H9 (cell line): ENCODE results near the gene RERG. TPM values are rescaled to one million over a fixed set of nuclear protein-coding genes. Genes with fewer than 3 reads are reported as not detected.

Experiments
- DNase-seq: peaks from one replicate; pipeline ENCODE4 v3.0.0-alpha.2; 2017
- H2AFZ ChIP-seq: one replicate; pipeline ENCODE4 v1.6.1; 2013; ENCODE audit warnings: mild to moderate bottlenecking, low read length, control low read depth, moderate library complexity
- H2AK5ac ChIP-seq: 2 replicates; pipeline ENCODE4 v1.6.1; 2013; ENCODE audit warnings: low read length, control low read depth, mixed read lengths; ENCODE audit not compliant: insufficient read length
- H2BK120ac ChIP-seq: one replicate; pipeline ENCODE4 v1.6.1; 2013; ENCODE audit warnings: low read depth, mild to moderate bottlenecking, low read length, control low read depth, inconsistent platforms; ENCODE audit not compliant: poor library complexity, severe bottlenecking
- H2BK12ac ChIP-seq: 2 replicates; pipeline ENCODE4 v1.6.1; 2013; ENCODE audit warnings: low read length, control low read depth, mixed read lengths, low read depth; ENCODE audit not compliant: insufficient read length
- H2BK15ac ChIP-seq: 2 replicates; pipeline ENCODE4 v1.6.1; 2013; ENCODE audit warnings: low read depth, low read length, control low read depth
- H2BK20ac ChIP-seq: one replicate; pipeline ENCODE4 v1.6.1; 2013; ENCODE audit warnings: low read depth, mild to moderate bottlenecking, low read length, control low read depth, inconsistent platforms; ENCODE audit not compliant: poor library complexity, severe bottlenecking
- H2BK5ac ChIP-seq: 2 replicates; pipeline ENCODE4 v1.6.1; 2013; ENCODE audit warnings: low read length, control low read depth, mixed read lengths; ENCODE audit not compliant: insufficient read length
- H3K14ac ChIP-seq: 2 replicates; pipeline ENCODE4 v1.6.1; 2013; ENCODE audit warnings: low read length, control low read depth; ENCODE audit not compliant: insufficient read depth
- H3K18ac ChIP-seq: 2 replicates; pipeline ENCODE4 v1.6.1; 2013; ENCODE audit warnings: low read depth, mild to moderate bottlenecking, mixed read lengths, low read length, control low read depth; ENCODE audit not compliant: insufficient read length
- H3K23ac ChIP-seq: 2 replicates; pipeline ENCODE4 v1.6.1; 2013; ENCODE audit warnings: low read length, control low read depth, mixed read lengths, low read depth; ENCODE audit not compliant: insufficient read length
- H3K23me2 ChIP-seq: 2 replicates; pipeline ENCODE4 v1.6.1; 2013; ENCODE audit warnings: low read depth, mild to moderate bottlenecking, mixed read lengths, low read length, control low read depth; ENCODE audit not compliant: insufficient read length, poor library complexity, severe bottlenecking
- H3K27ac ChIP-seq: 2 replicates; pipeline ENCODE4 v1.5.1; 2013; ENCODE audit warnings: low read length, control low read depth, mixed read lengths, low read depth; ENCODE audit not compliant: insufficient read length
- H3K27me3 ChIP-seq: 2 replicates; pipeline ENCODE4 v1.6.1; 2013; ENCODE audit warnings: low read length, control low read depth, inconsistent platforms; ENCODE audit not compliant: insufficient read depth
- H3K4ac ChIP-seq: 2 replicates; pipeline ENCODE4 v1.6.1; 2013; ENCODE audit warnings: low read depth, mild to moderate bottlenecking, control low read depth, inconsistent platforms, low read length, moderate library complexity
- H3K4me1 ChIP-seq: 2 replicates; pipeline ENCODE4 v1.6.1; 2013; ENCODE audit warnings: low read length, control low read depth, inconsistent platforms; ENCODE audit not compliant: insufficient read depth
- H3K4me2 ChIP-seq: 2 replicates; pipeline ENCODE4 v1.6.1; 2013; ENCODE audit warnings: low read length, control low read depth, mixed read lengths; ENCODE audit not compliant: insufficient read length, insufficient read depth
- H3K56ac ChIP-seq: 2 replicates; pipeline ENCODE4 v1.6.1; 2013; ENCODE audit warnings: low read depth, mild to moderate bottlenecking, mixed read lengths, low read length, control low read depth; ENCODE audit not compliant: insufficient read length
- H3K79me1 ChIP-seq: 2 replicates; pipeline ENCODE4 v1.6.1; 2013; ENCODE audit warnings: low read depth, mild to moderate bottlenecking, moderate library complexity, low read length, control low read depth, inconsistent platforms; ENCODE audit not compliant: insufficient read depth, poor library complexity, severe bottlenecking
- H3K79me2 ChIP-seq: 2 replicates; pipeline ENCODE4 v1.6.1; 2013; ENCODE audit warnings: low read length, control low read depth, inconsistent platforms; ENCODE audit not compliant: insufficient read depth
- H3K9ac ChIP-seq: 2 replicates; pipeline ENCODE4 v1.6.1; 2013; ENCODE audit warnings: low read length, control low read depth, mixed read lengths; ENCODE audit not compliant: insufficient read length; ENCODE audit errors: extremely low read depth
- H3K9me3 ChIP-seq: one replicate; pipeline ENCODE4 v1.6.1; 2013; ENCODE audit warnings: low read depth, low read length, inconsistent platforms; ENCODE audit not compliant: control insufficient read depth
- H3T11ph ChIP-seq: one replicate; pipeline ENCODE4 v1.6.1; 2013; ENCODE audit warnings: mild to moderate bottlenecking, low read length, control low read depth, inconsistent platforms
- H4K20me1 ChIP-seq: one replicate; pipeline ENCODE4 v1.6.1; 2013; ENCODE audit not compliant: control insufficient read depth, insufficient read length, insufficient read depth
- H4K5ac ChIP-seq: 2 replicates; pipeline ENCODE4 v1.6.1; 2013; ENCODE audit warnings: low read depth, mild to moderate bottlenecking, mixed read lengths, low read length, control low read depth; ENCODE audit not compliant: insufficient read length
- H4K8ac ChIP-seq: replicated peaks from 2 replicates; pipeline ENCODE4 v1.6.1; 2013; ENCODE audit warnings: low read length, control low read depth, mixed read lengths, low read depth; ENCODE audit not compliant: insufficient read length
- H4K91ac ChIP-seq: 2 replicates; pipeline ENCODE4 v1.6.1; 2013; ENCODE audit warnings: low read depth, mild to moderate bottlenecking, moderate library complexity, mixed read lengths, low read length, control low read depth; ENCODE audit not compliant: insufficient read length
- H3K27ac Mint-ChIP-seq, 3 experiments: 2 replicates in 2 of 3; 3 replicates in 1 of 3; pipeline ENCODE4 v1.8.0; 2020 to 2021; ENCODE audit warnings: mixed read lengths in 3 of 3, mild to moderate bottlenecking in 1 of 3, moderate library complexity in 1 of 3
- H3K27me3 Mint-ChIP-seq: 2 replicates; pipeline ENCODE4 v1.8.0; 2021; ENCODE audit warnings: low read depth, mild to moderate bottlenecking, moderate library complexity, mixed read lengths
- H3K36me3 Mint-ChIP-seq, 3 experiments: 2 replicates in 2 of 3; 3 replicates in 1 of 3; pipeline ENCODE4 v1.8.0; 2020 to 2021; ENCODE audit warnings: low read depth in 3 of 3, mixed read lengths in 3 of 3; ENCODE audit not compliant: insufficient read depth in 1 of 3
- H3K4me1 Mint-ChIP-seq, 2 experiments: 2 replicates each; pipeline ENCODE4 v1.8.0; 2020; ENCODE audit warnings: mixed read lengths in 2 of 2
- H3K4me3 Mint-ChIP-seq, 2 experiments: 2 replicates in 1 of 2; 3 replicates in 1 of 2; pipeline ENCODE4 v1.8.0; 2020 to 2021; ENCODE audit warnings: mild to moderate bottlenecking in 2 of 2, mixed read lengths in 2 of 2, moderate library complexity in 1 of 2
- H3K9me3 Mint-ChIP-seq, 2 experiments: 2 replicates in 1 of 2; 3 replicates in 1 of 2; pipeline ENCODE4 v1.8.0; 2020; ENCODE audit warnings: mild to moderate bottlenecking in 2 of 2, mixed read lengths in 2 of 2, moderate library complexity in 1 of 2
- CTCF ChIP-seq: fragments of 200-600 bp; sonication (generic); conservative IDR thresholded peaks from 3 replicates; pipeline ENCODE4 v1.8.0; 2021; ENCODE audit warnings: antibody characterized with exemption, mild to moderate bottlenecking
- WGBS: extraction: QIAGEN DNeasy Blood & Tissue Kit; methylation state at CpG from one replicate; pipeline ENCODE4 v1.1.7; 2013; ENCODE audit warnings: missing lambda C conversion rate, low lambda C conversion rate, mixed read lengths; ENCODE audit not compliant: insufficient read length; ENCODE audit errors: extremely low coverage; 5-methylcytosine and 5-hydroxymethylcytosine counted together
- total RNA-seq: library from RNA; stranded (reverse); gene quantifications from 2 replicates; pipeline ENCODE4 v1.2.1, GENCODE V29; 2021

Gene RERG
- total RNA-seq, 1 experiment from 2014 or later: not detected

DNA sequence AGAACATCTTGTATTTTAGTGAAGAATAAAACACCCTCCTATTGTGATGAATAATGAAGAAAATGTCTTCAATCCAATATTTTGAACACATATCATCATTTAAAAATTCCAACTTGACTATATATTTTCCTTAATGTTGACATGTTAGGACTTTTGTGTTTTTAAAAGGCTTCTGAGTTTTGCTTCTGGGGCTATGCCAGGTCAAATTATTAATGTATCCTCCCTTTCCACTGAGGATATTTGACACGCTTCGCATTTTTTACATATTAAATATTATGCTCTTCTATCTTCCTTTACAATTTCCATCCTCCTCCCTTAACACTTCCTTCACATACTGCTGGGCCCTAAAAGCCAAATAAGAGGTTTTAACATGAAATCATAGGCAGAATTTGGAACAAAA, 20.6 kb downstream of the RERG start:
- no peak overlapping the region for H3K4ac ChIP-seq
- H3K23me2 ChIP-seq: no peaks in the 10 kb centered on the region
- H2BK15ac ChIP-seq: no peak overlapping the region
- no peak overlapping the region for H4K5ac ChIP-seq
- no peak overlapping the region for H3K9ac ChIP-seq
- no peak overlapping the region for H2BK20ac ChIP-seq
- Mint-ChIP-seq H3K9me3 (no peaks in the 10 kb centered on the region), H3K4me3 (no peak overlapping the region), H3K27ac (no peak overlapping the region), H3K4me1 (peaks cover 0 to 4% of the 10 kb centered on the region in 2 experiments; a peak in 2 of 4 replicates), H3K27me3 (no peaks in the 10 kb centered on the region), H3K36me3 (no peaks in the 10 kb centered on the region)
- no peak overlapping the region for H3K56ac ChIP-seq
- TF ChIP-seq CTCF: no peak
- H3K4me1 ChIP-seq: no peaks in the 10 kb centered on the region
- H2BK120ac ChIP-seq: no peak overlapping the region
- H2BK12ac ChIP-seq: no peak overlapping the region
- H3K79me1 ChIP-seq: no peaks in the 10 kb centered on the region
- no peak overlapping the region for H3K4me2 ChIP-seq
- no peak overlapping the region for H4K91ac ChIP-seq
- no peak overlapping the region for H3K27ac ChIP-seq
- H3T11ph ChIP-seq: no peak overlapping the region
- H2BK5ac ChIP-seq: no peak overlapping the region
- no peak overlapping the region for H3K18ac ChIP-seq
- whole genome bisulfite sequencing: no CpG with 5 or more reads among the region's 2 CpGs
- no peak overlapping the region for H3K14ac ChIP-seq
- H4K8ac ChIP-seq: no peak overlapping the region
- H2AFZ ChIP-seq: no peak overlapping the region
- H3K23ac ChIP-seq: no peak overlapping the region
- H4K20me1 ChIP-seq: no peaks in the 10 kb centered on the region
- no peak overlapping the region for H2AK5ac ChIP-seq
- DNase-seq: no peak
- no peaks in the 10 kb centered on the region for H3K9me3 ChIP-seq
- H3K79me2 ChIP-seq: no peaks in the 10 kb centered on the region
- no peaks in the 10 kb centered on the region for H3K27me3 ChIP-seq
